ENCODE measurements around the gene MDFIC.

MDFIC gene

DNA sequence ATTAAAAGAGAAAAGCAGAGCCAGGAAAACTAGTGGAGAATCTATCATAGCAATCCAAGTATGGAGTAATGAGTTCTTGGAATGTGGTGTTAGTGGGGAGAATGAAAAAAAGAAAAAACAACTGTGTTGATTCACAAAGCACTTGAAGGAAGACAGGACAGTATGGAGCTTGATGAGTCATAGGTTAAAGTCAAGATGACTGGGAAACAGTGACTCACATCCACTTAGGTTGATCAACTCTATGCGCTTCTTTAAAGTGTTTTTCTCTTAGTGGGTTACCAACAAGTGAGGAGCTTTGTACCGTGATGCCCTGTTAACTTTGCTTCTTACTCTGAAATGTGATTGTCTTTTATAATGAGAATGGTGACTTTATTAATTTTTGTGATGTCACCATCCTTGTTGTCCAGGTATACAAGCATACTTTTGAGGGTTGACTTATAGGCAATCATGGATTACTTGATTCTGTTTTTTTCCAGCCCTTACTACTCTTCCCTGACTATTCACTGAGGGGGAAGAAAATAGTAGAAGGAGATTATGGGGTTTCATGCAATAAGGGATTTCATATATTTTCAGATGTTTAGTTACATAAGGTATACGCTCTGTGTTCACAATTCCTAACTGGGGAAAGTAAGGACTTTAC is 32.1 kb upstream of the MDFIC start:
- Mint-ChIP-seq H3K4me1 (no peaks in the 10 kb centered on the region), H3K27ac (no peak overlapping the region), H3K9me3 (peaks cover 5% of the 10 kb centered on the region), H3K27me3 (ENCODE audit: low read depth) (peaks cover 3% of the 10 kb centered on the region), H3K36me3 (ENCODE audit: low read depth) (no peaks in the 10 kb centered on the region), H3K4me3 (no peak overlapping the region)
- TF ChIP-seq, protein P1, sequence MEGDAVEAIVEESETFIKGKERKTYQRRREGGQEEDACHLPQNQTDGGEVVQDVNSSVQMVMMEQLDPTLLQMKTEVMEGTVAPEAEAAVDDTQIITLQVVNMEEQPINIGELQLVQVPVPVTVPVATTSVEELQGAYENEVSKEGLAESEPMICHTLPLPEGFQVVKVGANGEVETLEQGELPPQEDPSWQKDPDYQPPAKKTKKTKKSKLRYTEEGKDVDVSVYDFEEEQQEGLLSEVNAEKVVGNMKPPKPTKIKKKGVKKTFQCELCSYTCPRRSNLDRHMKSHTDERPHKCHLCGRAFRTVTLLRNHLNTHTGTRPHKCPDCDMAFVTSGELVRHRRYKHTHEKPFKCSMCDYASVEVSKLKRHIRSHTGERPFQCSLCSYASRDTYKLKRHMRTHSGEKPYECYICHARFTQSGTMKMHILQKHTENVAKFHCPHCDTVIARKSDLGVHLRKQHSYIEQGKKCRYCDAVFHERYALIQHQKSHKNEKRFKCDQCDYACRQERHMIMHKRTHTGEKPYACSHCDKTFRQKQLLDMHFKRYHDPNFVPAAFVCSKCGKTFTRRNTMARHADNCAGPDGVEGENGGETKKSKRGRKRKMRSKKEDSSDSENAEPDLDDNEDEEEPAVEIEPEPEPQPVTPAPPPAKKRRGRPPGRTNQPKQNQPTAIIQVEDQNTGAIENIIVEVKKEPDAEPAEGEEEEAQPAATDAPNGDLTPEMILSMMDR (IDR thresholded peaks at IDR 0.05; ENCODE audit: unreplicated experiment in 3 of 3): no peak

DNA sequence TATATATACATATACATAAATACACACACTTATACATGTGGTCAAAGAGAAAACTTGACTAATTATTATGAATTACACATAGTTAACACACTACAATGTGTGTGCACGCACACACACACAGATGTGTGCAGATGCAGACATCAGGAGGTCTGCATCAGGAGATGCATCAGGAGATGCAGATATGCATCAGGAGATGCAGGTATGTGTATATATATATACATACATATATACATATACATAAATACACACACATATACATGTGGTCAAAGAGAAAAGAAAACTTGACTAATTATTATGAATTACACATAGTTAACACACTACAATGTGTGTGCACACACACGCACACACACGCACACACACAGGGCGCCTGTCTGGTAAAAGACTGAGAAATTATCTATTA is 31.3 kb upstream of the MDFIC start:
- H3K27ac Mint-ChIP-seq: no peak overlapping the region
- TF ChIP-seq, protein P1 (IDR thresholded peaks at IDR 0.05; ENCODE audit: unreplicated experiment in 3 of 3): no peak
- no peaks in the 10 kb centered on the region for H3K4me1 Mint-ChIP-seq
- H3K9me3 Mint-ChIP-seq: peaks cover 5% of the 10 kb centered on the region
- no peaks in the 10 kb centered on the region for H3K36me3 Mint-ChIP-seq (ENCODE audit: low read depth)
- H3K4me3 Mint-ChIP-seq: no peak overlapping the region
- H3K27me3 Mint-ChIP-seq (ENCODE audit: low read depth): peaks cover 3% of the 10 kb centered on the region

DNA sequence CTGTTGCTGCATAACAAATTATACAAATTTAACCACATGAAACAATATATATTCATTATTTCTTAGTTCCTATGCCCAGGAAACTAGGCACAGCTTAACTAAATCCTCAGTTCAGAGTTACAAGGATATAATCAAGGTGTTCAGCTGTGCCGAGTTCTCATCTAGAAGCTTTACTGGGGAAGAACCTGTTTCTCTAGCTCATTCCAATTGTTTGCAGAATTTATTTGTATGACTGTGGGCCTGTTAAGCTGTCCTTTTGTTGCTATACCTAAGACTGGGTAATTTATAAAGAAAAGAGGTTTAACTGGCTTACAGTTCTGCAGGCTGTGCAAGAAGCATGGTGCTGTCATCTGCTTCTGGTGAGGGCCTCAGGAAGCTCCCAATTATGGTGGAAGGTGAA is 21.8 kb upstream of the MDFIC start:
- Mint-ChIP-seq H3K27me3 (ENCODE audit: low read depth) (no peaks in the 10 kb centered on the region), H3K36me3 (ENCODE audit: low read depth) (no peaks in the 10 kb centered on the region), H3K9me3 (no peaks in the 10 kb centered on the region), H3K4me3 (no peak overlapping the region), H3K27ac (no peak overlapping the region), H3K4me1 (no peaks in the 10 kb centered on the region)
- TF ChIP-seq, protein P1 (IDR thresholded peaks at IDR 0.05; ENCODE audit: unreplicated experiment in 3 of 3): no peak

DNA sequence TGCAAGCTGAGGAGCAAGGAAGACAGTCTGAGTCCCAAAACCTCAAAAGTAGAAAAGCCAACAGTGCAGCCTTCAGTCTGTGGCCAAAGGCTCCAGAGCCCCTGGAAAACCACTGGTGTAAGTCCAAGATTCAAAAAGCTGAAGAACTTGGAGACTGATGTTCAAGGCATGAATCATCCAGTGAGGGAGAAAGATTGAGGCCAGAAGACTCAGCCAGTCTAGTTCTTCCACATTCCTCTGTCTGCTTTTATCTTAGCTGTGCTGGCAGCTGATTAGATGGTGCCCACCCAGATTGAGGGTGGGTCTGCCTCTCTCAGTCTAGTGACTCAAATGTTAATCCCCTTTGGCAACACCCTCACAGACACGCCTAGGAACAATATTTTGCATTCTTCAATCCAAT is 20.1 kb upstream of the MDFIC start:
- no peak overlapping the region for H3K4me3 Mint-ChIP-seq
- H3K36me3 Mint-ChIP-seq (ENCODE audit: low read depth): no peaks in the 10 kb centered on the region
- no peak overlapping the region for H3K27ac Mint-ChIP-seq
- no peaks in the 10 kb centered on the region for H3K4me1 Mint-ChIP-seq
- H3K27me3 Mint-ChIP-seq (ENCODE audit: low read depth): no peaks in the 10 kb centered on the region
- no peaks in the 10 kb centered on the region for H3K9me3 Mint-ChIP-seq
- TF ChIP-seq, protein P1 (IDR thresholded peaks at IDR 0.05; ENCODE audit: unreplicated experiment in 3 of 3): no peak

DNA sequence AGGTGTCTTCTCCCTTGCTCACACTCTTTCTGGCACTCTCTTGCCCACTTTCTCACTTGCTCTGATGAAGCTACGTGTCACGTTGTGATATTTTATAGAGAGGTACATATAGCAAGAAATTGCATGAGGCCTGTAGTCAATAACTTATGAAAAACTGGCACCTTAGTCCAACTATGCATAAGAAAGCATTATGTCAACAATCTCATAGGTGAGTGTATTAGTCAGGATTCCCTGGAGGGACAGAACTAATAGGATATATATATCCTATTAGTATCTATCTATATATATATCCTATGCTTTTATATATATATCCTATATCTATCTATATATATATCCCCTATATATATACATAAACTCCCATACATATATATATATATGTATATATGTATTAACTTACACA is 18.8 kb upstream of the MDFIC start:
- Mint-ChIP-seq H3K4me3 (no peak overlapping the region), H3K4me1 (no peaks in the 10 kb centered on the region), H3K9me3 (no peaks in the 10 kb centered on the region), H3K27ac (no peak overlapping the region), H3K36me3 (ENCODE audit: low read depth) (no peaks in the 10 kb centered on the region), H3K27me3 (ENCODE audit: low read depth) (no peaks in the 10 kb centered on the region)
- TF ChIP-seq, protein P1 (IDR thresholded peaks at IDR 0.05; ENCODE audit: unreplicated experiment in 3 of 3): no peak

DNA sequence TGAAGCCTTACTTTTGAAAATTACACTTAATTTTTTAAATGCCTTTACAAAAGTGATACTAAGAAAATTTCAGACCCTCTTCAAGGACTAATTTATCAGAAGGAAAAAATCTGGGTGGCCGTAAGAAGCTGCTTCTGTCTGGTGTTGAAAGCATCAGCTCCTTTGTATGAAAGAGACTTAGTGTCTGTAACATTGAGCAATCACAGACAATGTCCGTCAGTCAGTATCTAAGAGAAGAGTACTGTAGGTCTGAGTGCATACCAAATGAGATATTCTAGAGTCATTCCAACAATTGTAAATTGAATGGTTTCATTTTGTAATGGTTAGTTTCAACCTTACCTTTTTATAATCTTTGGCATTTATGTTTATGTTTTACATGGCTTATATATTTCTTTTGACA is 11.1 kb upstream of the MDFIC start:
- TF ChIP-seq, protein P1 (IDR thresholded peaks at IDR 0.05; ENCODE audit: unreplicated experiment in 3 of 3): no peak
- Mint-ChIP-seq H3K27me3 (ENCODE audit: low read depth) (no peaks in the 10 kb centered on the region), H3K4me3 (no peak overlapping the region), H3K4me1 (no peaks in the 10 kb centered on the region), H3K9me3 (no peaks in the 10 kb centered on the region), H3K27ac (no peak overlapping the region), H3K36me3 (ENCODE audit: low read depth) (no peaks in the 10 kb centered on the region)

Data from nephron (organoid).